ENCODE data around the gene BTBD2.

Gene BTBD2

GRCh38 chr19:1967087-1967608 lies 48.4 kb downstream of the BTBD2 start:
- no peak overlapping the region for H3K4me3 ChIP-seq (ENCODE audit: low read depth, low read length)
- TF ChIP-seq CTCF (IDR thresholded peaks at IDR 0.05; ENCODE audit: insufficient read depth, low read depth, low read length, missing control alignments), result no peak
- no peak for DNase-seq (ENCODE audit: low read depth)

DNA sequence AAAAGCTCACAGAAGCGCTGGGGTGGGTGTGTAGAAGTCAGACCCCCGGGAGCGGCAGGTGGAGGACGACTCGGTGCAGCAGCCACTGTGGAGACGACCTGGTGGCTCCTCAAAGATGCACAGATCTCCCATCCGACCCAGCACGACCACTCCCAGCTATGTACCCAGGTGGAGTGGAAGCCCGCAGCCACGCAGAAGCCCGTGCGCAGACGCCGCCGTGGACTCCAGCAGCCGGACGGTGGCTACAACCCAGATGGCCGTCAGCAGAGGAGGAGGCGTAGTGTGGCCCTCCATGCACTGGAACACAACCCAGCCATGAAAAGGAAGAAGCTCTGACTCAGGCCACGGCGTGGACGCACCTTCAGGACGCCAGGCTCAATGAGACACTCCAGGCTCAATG lies 52.8 kb downstream of the BTBD2 start:
- TF ChIP-seq CTCF (IDR thresholded peaks at IDR 0.05; ENCODE audit: insufficient read depth, low read depth, low read length, missing control alignments), result no peak
- no peak for DNase-seq (ENCODE audit: low read depth)
- H3K4me3 ChIP-seq (ENCODE audit: low read depth, low read length), result no peak overlapping the region

DNA sequence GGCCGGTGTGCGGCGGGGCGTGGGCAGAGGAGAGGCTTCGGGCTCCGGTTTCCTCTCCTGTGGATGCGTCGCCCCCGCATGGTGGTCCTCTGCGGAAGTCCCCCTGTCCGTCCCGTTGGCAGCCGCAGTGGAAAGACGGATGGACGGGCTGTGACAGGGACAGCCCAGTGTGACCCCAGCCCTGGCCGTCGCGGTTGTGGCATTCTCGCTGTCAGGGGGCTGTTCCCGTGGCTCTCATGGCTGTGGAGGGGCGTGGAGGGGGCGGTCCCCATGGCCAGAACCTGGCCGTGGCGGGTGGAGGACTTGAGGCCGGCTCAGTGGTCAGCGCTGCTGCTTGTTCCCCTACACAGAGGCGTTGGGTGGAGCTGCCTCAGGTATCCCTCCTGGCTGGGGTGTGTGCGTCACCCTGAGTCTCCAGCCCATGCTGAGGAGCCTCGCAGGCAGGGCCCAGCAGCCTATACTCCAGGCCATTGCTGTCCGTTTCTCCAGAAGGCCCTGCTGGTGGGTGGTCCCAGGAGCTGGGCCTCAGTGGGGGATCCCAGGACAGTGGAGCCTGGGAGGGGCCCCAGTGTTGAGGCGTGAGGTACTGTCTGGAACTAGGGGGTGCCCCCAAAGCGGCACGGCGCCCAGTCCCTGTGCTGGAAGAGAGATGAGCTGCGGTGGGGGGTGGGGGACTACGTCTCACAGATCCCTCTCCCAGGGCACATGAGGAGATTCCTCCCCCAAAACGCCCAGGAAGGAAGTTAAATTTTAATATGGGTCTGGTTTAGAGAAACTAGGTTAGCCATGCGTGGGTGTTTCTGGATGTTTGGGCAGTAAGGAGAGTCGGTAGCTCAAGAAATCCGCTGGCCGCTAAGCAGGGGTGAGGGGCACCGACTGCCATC lies 54.3 kb downstream of the BTBD2 start:
- no peak for DNase-seq (ENCODE audit: low read depth)
- no peak overlapping the region for H3K4me3 ChIP-seq (ENCODE audit: low read depth, low read length)
- no peak for TF ChIP-seq CTCF (IDR thresholded peaks at IDR 0.05; ENCODE audit: insufficient read depth, low read depth, low read length, missing control alignments)

DNA sequence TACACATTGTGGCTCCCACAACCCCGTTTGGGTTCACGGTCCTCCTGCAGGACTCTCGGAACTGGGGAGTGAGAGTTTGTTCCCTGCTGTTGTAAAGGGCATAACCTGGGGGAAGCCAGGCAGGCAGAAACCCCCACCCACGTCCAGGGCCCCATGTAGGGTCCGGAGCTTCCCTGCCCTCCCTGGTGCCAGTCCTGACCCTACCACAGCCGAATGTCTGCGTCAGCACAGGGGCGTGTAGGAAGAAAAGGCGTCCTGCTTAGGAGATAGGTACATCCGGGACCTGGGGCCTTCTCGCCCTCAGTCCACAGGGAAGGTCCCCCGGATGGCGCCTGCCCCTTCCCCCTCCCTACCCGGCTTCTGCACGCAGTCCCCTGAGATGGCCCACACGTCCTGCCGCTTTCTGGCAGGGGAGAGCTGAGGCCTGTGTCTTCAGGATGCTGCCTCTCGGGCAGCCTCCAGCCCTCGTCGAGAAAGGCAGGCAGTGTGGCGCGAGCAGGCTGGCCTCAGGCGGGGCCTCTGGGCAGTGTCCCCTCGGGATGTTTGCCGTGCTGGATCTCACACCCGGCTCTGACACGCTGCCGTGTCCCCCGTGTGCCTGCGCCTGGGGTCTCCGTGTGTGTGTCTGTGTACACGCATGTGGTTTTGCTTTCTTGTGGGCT lies 55.5 kb downstream of the BTBD2 start:
- H3K4me3 ChIP-seq (ENCODE audit: low read depth, low read length), result no peak overlapping the region
- DNase-seq (ENCODE audit: low read depth), result no peak
- TF ChIP-seq CTCF (IDR thresholded peaks at IDR 0.05; ENCODE audit: insufficient read depth, low read depth, low read length, missing control alignments), result no peak

DNA sequence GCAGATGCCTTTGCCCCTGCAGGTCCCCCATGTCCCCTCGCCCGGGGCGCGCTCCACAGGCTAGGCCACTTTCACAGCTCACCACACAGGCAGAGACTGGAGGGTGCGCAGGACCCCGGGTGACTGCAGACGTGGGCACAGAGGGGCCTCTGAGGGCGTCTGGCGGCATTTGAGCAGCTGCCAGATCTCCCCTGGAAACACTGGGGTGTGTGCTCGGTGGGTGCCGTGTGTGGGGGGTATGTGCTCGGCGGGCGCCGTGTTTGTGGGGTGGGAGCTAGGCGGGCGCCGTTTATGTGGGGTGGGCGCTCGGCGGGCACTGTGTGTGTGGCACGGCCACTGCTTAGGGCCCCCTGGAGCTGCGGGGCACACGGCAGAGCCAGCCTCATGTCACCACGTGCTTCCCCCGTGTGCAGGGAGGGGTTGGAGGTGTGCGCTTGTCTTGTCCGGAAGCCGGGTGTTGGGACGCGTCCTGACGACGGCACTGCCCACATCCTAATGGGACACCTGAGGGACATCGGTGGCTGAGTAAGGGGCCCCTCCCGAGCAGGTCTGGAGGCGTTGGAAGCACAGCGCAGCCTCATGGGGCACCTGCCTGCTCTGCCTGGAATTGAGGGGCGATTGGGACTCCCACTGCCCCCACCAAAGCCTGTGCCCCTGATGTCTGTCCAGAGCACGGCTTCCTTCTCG lies 57.8 kb downstream of the BTBD2 start:
- no peak overlapping the region for H3K4me3 ChIP-seq (ENCODE audit: low read depth, low read length)
- TF ChIP-seq CTCF (IDR thresholded peaks at IDR 0.05; ENCODE audit: insufficient read depth, low read depth, low read length, missing control alignments), result no peak
- DNase-seq (ENCODE audit: low read depth), result no peak

DNA sequence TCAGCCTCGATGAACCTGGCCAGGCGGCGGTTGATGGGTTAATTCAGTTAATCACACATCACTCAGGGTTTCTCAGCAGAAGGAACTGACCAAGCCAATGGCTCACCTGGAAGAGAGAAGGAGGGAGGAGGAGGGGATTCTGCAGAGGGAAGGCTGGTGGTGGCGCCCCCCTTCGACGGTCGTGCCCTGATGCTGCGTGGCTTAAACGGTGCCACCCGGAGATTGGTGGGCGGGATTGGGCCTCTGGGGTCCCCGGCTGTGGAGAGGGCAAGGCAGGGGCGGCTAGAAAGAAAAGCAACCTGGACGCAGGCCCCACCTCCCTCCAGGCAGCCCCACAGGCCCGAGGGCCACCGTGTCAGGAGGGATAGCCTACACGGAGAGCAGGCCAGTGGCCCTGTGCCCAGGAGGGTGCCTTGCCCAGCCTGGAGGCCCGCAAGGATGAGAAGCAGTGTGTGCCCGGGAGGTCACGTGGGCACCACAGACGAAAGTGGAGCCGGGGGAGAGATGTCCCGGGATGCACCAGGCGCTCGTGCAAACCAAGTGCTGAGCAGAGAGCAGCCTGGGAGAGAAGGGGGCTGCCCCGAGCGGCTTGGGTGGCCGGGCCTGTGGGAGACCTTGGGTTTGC lies 58.5 kb downstream of the BTBD2 start:
- no peak for DNase-seq (ENCODE audit: low read depth)
- H3K4me3 ChIP-seq (ENCODE audit: low read depth, low read length), result no peak overlapping the region
- TF ChIP-seq CTCF (IDR thresholded peaks at IDR 0.05; ENCODE audit: insufficient read depth, low read depth, low read length, missing control alignments), result no peak
